Measurements from ENCODE around the gene PRMT7. TPM values are rescaled to one million over a fixed set of nuclear protein-coding genes. Genes with fewer than 3 reads are reported as not detected.
A peak's percentile ranks its signal among the peaks of the same experiment; 100 is the strongest.

The PRMT7 gene
- polyA plus RNA-seq, 1 experiment = 40.0 TPM

DNA sequence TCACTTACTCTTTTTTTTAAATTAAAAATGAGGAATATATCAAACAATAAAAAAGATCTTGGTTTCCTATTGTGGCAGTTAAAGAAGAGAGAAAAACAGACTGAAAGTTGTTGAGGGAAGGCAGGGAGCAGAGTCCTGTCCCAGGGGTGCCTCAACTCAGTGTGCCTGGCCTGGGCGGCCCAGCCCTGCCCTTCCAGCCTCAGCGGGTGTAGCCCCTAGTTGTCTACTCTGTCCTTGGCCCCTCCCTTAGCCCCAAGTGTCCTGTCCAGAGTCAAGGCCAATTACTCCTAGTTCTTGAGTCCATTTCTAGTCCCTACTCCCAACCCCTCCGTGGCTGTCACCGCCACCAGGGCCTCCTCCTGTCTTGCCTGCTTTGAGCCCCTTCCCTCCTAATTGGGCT is 85.0 kb downstream of the PRMT7 start:
- ChIA-PET POLR2A (no interaction called here), CTCF (interaction anchor here (0.6 to 10.8 kb wide), 16 partner anchors 9 to 321 kb away, joined by 3 to 212 read pairs (median 5); no protein-coding TSS in a partner anchor)
- TF ChIP-seq CTCF (IDR thresholded peaks at IDR 0.05; ENCODE audit: insufficient read depth, low read depth, low read length) = no peak

DNA sequence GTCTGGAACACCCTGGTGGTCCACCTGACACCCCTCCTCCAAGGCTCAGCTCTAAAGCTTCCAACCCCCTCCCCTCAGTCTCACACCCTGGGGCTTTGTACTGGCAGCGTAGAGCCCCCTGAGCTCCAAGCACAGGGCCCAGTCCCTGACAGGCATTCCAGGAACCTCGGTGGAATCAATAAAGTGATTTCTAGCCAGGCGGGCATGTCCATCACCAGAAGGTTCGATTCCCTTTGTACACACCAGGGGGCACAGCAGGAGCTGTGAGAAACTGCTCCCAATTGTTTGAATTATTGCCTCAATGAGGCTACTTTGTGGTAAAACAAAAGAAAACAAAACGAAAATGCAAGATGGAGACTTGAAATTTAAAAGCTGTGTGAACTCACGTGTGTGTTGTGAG is 85.7 kb downstream of the PRMT7 start:
- POLR2A ChIA-PET = no interaction called here
- Histone ChIP-seq H3K36me3 (ENCODE audit: control insufficient read depth, insufficient read depth, low read length) (no peaks in the 10 kb centered on the region), H3K4me3 (ENCODE audit: low read depth, low read length) (no peak overlapping the region), H3K27me3 (ENCODE audit: control insufficient read depth, insufficient read depth, low read length) (peaks cover 5% of the 10 kb centered on the region; the same call in 1 of the 2 replicates)
- peak; percentile 76 for TF ChIP-seq CTCF (IDR thresholded peaks at IDR 0.05; ENCODE audit: insufficient read depth, low read depth, low read length)
- CTCF ChIA-PET = interaction anchor here (0.6 to 10.8 kb wide), 26 partner anchors 9 to 322 kb away, joined by 3 to 212 read pairs (median 4); no protein-coding TSS in a partner anchor
- DNase-seq (ENCODE audit: low read depth) = no peak

More for the DNA sequence above, 85.0 kb downstream of the PRMT7 start:
- Histone ChIP-seq H3K27me3 (ENCODE audit: control insufficient read depth, insufficient read depth, low read length) (peaks cover 5% of the 10 kb centered on the region; the same call in 1 of the 2 replicates), H3K36me3 (ENCODE audit: control insufficient read depth, insufficient read depth, low read length) (no peaks in the 10 kb centered on the region), H3K4me3 (ENCODE audit: low read depth, low read length) (no peak overlapping the region)
- no peak for DNase-seq (ENCODE audit: low read depth)

GRCh38 chr16:68397710-68398201 is 86.9 kb downstream of the PRMT7 start:
- Histone ChIP-seq H3K4me3 (ENCODE audit: low read depth, low read length) (no peak overlapping the region), H3K27me3 (ENCODE audit: control insufficient read depth, insufficient read depth, low read length) (peaks cover 4% of the 10 kb centered on the region; the same call in 1 of the 2 replicates), H3K36me3 (ENCODE audit: control insufficient read depth, insufficient read depth, low read length) (no peaks in the 10 kb centered on the region)
- ChIA-PET POLR2A (no interaction called here), CTCF (interaction anchor here (0.6 to 10.8 kb wide), 11 partner anchors 12 to 132 kb away, joined by 3 to 212 read pairs (median 5); no protein-coding TSS in a partner anchor)
- DNase-seq (ENCODE audit: low read depth) = no peak
- TF ChIP-seq CTCF (IDR thresholded peaks at IDR 0.05; ENCODE audit: insufficient read depth, low read depth, low read length) = no peak

GRCh38 chr16:68399456-68399855 is 88.6 kb downstream of the PRMT7 start:
- ChIA-PET POLR2A (no interaction called here), CTCF (interaction anchor here (2.2 to 10.8 kb wide), 3 partner anchors 52 to 121 kb away, joined by 6 to 212 read pairs (median 21); no protein-coding TSS in a partner anchor)
- Histone ChIP-seq H3K4me3 (ENCODE audit: low read depth, low read length) (no peak overlapping the region), H3K27me3 (ENCODE audit: control insufficient read depth, insufficient read depth, low read length) (peaks cover 3% of the 10 kb centered on the region; the same call in 1 of the 2 replicates), H3K36me3 (ENCODE audit: control insufficient read depth, insufficient read depth, low read length) (no peaks in the 10 kb centered on the region)
- DNase-seq (ENCODE audit: low read depth) = no peak
- TF ChIP-seq CTCF (IDR thresholded peaks at IDR 0.05; ENCODE audit: insufficient read depth, low read depth, low read length) = no peak

- ChIA-PET POLR2A (no interaction called here), CTCF (interaction anchor here (3.8 to 10.8 kb wide), 2 partner anchors 110 to 120 kb away, joined by 21 to 212 read pairs; no protein-coding TSS in a partner anchor)
Measured at GRCh38 chr16:68400083-68400923, 89.5 kb downstream of the PRMT7 start.

More at GRCh38 chr16:68400083-68400923, 89.5 kb downstream of the PRMT7 start:
- no peaks in the 10 kb centered on the region for H3K36me3 ChIP-seq (ENCODE audit: control insufficient read depth, insufficient read depth, low read length)
- DNase-seq (ENCODE audit: low read depth) = no peak
- 0 out of 2 replicates have a peak, but pooled peaks cover 1% of the 10 kb centered on the region for H3K27me3 ChIP-seq (ENCODE audit: control insufficient read depth, insufficient read depth, low read length)
- TF ChIP-seq CTCF (IDR thresholded peaks at IDR 0.05; ENCODE audit: insufficient read depth, low read depth, low read length) = no peak
- no peak overlapping the region for H3K4me3 ChIP-seq (ENCODE audit: low read depth, low read length)
